Stimulated activated CD4-positive, alpha-beta T cell treated with anti-CD3 and anti-CD28 coated beads, Interleukin-1b, Interleukin-23, amount 100 ng/mL, for 4 hours (primary cell): ENCODE data around the gene PLAC1.

Experiments
- DNase-seq, 2 donors: peaks; one replicate each; pipeline ENCODE4 v3.0.0-alpha.2; 2020; ENCODE audit warnings: low read depth in 2 of 2

PLAC1 gene

GRCh38 chrX:134588806-134589205 is 69.5 kb downstream of the PLAC1 start:
- no peak for DNase-seq

- no peak for DNase-seq
Measured at GRCh38 chrX:134580907-134581306, 77.4 kb downstream of the PLAC1 start.

- DNase-seq: no peak
Measured at GRCh38 chrX:134573683-134574035, 84.6 kb downstream of the PLAC1 start.

- no peak for DNase-seq
Measured at GRCh38 chrX:134572816-134573682, 85.2 kb downstream of the PLAC1 start.

DNA sequence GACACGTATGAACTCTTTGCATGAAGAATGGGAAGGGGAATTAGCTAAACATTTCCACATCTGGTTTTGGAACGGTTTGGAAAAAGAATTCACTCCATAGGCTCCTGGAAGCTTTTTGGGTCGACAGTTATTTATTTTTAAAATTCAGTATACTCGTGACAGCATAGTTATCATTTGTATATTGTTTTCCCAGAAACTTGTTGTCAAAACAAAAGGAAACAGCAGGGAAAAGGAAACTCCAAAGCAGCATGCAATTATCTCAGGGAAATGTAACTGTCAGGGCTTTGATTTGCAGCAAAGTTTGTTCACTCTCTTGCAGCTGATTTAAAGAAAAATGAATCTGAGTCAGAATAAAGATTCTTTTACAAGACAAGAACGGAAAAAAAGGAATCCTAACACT is 86.5 kb downstream of the PLAC1 start:
- no peak for DNase-seq

DNA sequence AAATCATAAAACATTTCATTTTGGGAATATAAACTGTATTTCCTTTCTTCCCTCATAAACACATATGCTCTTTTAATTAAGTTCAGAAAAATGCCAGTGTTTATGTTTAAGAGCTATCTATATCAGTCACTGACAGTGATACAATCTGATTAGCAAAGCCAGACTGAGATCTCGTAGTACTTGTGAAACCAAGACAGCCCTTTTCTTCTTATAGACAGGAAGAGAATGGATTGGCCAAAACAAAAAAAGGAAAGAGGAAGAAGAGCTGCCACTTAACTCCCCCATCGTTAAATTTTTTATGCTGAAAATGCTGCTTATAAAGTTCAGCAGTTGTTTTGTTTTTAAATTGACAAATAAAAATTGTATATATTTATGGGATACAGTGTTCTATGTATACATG is 87.4 kb downstream of the PLAC1 start:
- DNase-seq: no peak

DNA sequence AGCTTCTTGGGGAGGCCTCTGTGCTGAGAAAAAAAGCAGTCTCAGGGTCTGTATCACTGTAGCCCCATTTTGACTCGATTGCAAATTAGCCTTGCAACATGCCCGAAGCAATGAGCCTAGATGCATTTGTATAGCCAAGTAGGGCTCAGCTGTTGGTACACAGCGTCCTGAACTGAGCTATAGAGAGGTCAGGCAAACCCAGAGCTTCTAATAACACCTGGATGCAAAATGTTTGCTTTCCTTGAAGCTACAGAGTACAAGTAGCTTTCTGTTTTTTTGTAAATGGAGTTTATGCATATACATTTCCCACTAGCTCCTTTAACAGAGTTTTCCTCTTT is 87.8 kb downstream of the PLAC1 start:
- no peak for DNase-seq

- no peak for DNase-seq
Measured at GRCh38 chrX:134569306-134569705, 89.0 kb downstream of the PLAC1 start.

DNA sequence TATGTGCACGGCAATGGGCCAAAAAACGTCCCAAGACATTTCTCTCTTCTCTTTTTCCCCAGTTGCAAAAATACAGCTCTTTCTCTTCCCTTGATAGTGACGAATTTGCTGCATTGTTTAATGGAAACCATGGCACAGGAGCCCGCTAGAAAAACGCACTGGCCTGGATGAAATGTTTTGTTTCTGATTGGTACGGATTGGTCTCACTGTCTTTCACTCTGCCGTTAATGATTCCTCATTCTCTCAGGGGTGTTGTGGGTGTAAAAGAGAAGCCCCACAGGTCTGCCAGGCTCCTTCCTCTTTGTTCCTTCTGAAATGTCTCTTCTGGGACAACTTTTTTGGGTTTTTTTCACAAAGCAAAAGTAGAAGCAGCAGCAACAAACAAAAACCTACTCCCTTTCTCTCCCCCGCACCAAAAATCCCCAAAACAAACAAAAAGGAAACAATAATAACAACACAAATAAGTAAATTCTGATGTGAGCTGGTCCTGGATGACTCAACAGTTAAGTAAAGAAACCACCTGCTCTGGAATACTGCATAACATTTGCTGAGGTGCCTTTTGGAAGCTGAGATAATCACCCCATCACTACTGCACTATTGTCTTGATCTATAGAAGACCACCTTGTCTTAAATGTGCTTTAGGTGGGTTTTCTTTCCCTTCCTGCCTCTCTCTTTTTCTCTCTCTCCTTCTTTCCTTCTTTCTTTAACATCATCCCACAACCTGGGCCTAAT is 89.8 kb downstream of the PLAC1 start:
- DNase-seq: no peak

GRCh38 chrX:134566506-134566905 is 91.8 kb downstream of the PLAC1 start:
- DNase-seq: no peak

- no peak for DNase-seq
Measured at GRCh38 chrX:134562002-134562401, 96.3 kb downstream of the PLAC1 start.

DNA sequence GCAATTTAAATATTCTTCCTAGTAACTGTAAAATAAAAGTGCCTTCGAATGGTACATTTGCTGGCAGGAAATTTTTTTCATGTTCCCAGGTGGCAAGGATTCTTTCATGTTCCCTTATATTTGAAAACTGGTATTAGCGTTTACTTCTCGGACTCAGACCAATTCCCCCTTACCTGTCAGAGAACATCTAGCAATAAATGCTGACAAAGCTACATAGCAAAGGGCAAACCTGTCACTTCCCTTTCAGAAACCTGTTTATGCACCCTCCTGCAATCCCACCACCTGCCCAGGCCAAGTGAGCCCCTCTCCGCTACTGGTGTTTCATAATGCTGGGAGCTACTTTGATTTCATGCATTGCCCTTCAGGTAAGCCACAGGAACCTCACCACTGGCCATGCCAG is 100.1 kb downstream of the PLAC1 start:
- no peak for DNase-seq

GRCh38 chrX:134554291-134554690 is 104.0 kb downstream of the PLAC1 start:
- DNase-seq: no peak

DNA sequence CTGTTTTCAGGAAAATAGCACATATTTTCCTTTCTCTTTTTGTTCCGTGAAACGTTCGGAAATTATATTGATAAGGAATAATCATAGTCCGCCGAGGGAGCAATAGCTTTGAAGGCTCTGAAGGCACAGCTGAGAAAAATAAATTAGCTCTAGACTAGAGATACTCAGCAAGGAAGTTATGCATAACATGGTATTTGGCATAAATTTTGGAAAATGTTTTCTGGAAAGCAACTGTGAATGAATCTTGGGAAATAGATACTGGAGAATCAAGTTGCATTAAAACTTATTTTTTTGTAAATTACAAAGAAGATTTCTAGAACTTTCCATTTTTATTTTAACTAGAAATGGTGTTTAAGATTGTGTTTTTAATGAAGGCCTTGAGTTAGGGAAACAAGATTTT is 105.9 kb downstream of the PLAC1 start:
- DNase-seq: no peak

GRCh38 chrX:134551376-134552048 is 106.8 kb downstream of the PLAC1 start:
- no peak for DNase-seq

DNA sequence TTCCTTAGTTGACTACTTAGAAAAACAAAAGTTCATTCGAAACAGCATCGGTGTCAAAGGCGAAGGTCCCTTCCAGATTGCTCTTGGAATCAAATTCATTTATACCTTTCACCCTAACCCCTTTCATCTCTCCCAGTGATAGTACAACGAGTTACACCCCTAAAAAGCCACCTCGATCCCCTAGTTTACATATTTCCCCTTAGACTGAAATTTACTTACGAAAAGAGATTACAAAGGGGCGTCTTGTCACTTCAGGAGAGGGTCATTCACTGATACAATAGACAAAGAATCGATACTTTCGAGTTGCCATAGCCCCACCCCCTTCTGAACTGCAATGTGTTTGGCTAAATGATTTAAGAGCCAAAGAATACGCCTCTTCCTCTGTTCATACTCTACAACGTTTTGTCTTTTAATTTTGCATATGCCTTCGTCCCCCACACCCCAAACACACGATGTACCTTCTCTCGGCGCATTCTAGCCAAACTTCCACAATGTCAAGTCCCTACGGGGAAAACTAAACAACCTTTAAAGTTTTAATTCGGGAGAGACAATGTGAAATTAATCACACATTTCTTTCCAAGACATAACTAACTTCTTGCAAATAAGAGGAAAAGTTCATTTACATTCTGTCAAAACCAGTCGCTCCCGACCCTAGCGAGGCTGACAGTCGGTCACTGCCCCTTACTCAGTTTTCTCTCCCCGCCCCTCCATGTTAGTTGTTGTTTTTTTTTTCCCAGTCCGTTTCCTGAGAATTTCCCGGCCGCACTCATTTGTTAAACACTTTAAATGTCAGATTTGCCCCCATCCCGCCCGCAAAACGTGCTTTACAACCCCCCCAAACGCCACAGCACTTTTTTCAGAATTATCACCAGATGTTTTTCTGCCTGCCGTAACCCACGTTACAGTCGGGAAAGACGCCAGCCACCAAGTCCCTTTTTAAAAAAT is 109.7 kb downstream of the PLAC1 start:
- no peak for DNase-seq

GRCh38 chrX:134547047-134547679 is 111.1 kb downstream of the PLAC1 start:
- no peak for DNase-seq

DNA sequence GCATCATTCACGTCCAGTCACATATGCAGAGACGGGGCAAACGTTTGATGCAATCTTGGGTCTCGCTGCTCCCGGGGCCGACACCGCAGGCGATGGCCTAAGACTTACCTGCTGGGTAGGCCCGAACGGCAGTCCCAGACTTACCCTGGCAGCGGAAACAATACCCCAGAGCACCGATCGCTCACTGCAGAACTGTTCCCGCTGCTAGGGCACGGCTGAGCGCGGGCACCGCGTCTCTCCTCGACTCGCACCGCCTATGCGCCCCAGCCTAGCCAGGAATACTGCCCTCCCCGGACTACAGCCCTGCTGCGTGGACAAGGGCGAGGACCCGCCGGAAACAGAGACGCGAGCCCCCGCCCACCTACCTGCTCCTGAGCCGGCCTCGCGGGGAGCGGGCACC is 112.1 kb downstream of the PLAC1 start:
- DNase-seq: no peak

GRCh38 chrX:134545510-134545909 is 112.8 kb downstream of the PLAC1 start:
- DNase-seq: no peak

DNA sequence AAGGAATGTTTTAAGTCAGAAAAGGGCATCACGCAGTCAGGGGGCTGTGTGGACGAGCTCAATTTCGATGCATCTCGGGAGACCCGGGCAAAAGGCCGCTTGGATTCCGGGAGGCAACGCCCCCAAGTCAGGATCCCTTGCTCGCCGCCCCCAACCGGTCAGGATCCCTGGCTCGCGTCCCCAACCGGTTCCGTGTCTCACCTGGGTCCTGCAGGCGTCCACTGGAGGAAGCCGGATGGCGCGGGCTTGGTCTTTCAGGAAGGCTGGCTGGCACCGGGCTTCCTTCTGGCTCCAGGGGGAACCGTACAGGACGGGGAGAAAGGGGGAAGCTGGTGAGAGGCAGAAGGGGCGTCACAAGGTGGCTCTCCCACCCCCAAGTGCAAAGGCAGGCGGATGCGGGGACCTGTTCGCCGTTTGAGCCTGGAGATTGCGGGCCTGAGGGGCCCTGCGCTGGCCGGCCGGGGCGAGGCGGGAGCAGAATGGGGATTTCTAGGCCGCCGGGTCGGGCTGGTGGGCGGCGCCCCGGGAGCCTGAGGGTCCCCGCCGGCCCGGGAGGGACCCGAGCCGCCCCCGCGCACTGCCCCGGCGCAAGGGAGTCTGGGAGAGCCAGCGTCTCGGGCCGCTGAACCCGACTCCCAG is 113.6 kb downstream of the PLAC1 start:
- no peak for DNase-seq

- DNase-seq: no peak
Measured at GRCh38 chrX:134544135-134544512, 114.1 kb downstream of the PLAC1 start.
